AG09309 (cell line): ENCODE data around the gene WDR86.

Experiments used
- DNase-seq: peaks from one replicate; pipeline ENCODE4 v3.0.0-alpha.2; 2010; ENCODE audit warnings: low read depth
- H3K4me3 ChIP-seq: 2 replicates; pipeline ENCODE4 v1.5.1; 2011; ENCODE audit warnings: mild to moderate bottlenecking, low read depth, low read length, moderate library complexity; ENCODE audit not compliant: control insufficient read depth
- CTCF ChIP-seq: IDR thresholded peaks from 2 replicates; pipeline ENCODE4 v1.5.1; 2011; ENCODE audit warnings: mild to moderate bottlenecking, low read depth, low read length, inconsistent platforms; ENCODE audit not compliant: insufficient read depth, control insufficient read depth; ENCODE audit errors: missing control alignments

The WDR86 gene

GRCh38 chr7:151379534-151380198 is 30.2 kb downstream of the WDR86 start:
- no peak for TF ChIP-seq CTCF
- DNase-seq = no peak
- H3K4me3 ChIP-seq = no peak overlapping the region

GRCh38 chr7:151379193-151379520 is 30.7 kb downstream of the WDR86 start:
- no peak overlapping the region for H3K4me3 ChIP-seq
- DNase-seq = no peak
- no peak for TF ChIP-seq CTCF

- H3K4me3 ChIP-seq = no peak overlapping the region
- TF ChIP-seq CTCF = no peak
- no peak for DNase-seq
Observed at GRCh38 chr7:151378496-151379192, 31.2 kb downstream of the WDR86 start.

GRCh38 chr7:151378011-151378410 is 31.8 kb downstream of the WDR86 start:
- no peak overlapping the region for H3K4me3 ChIP-seq
- DNase-seq = no peak
- no peak for TF ChIP-seq CTCF

- no peak for TF ChIP-seq CTCF
- no peak overlapping the region for H3K4me3 ChIP-seq
Observed at GRCh38 chr7:151377406-151377805, 32.4 kb downstream of the WDR86 start.

GRCh38 chr7:151376218-151376902 is 33.5 kb downstream of the WDR86 start:
- no peak overlapping the region for H3K4me3 ChIP-seq
- TF ChIP-seq CTCF = no peak
- DNase-seq = no peak

More at GRCh38 chr7:151377406-151377805, 32.4 kb downstream of the WDR86 start:
- DNase-seq = no peak
